ENCODE results near the gene ARHGEF17. TPM values are rescaled to one million over a fixed set of nuclear protein-coding genes. Genes with fewer than 3 reads are reported as not detected.

ARHGEF17 gene
- total and polyA plus RNA-seq, 10 donors = 5.1 to 48.5 (median 29.0) TPM

DNA sequence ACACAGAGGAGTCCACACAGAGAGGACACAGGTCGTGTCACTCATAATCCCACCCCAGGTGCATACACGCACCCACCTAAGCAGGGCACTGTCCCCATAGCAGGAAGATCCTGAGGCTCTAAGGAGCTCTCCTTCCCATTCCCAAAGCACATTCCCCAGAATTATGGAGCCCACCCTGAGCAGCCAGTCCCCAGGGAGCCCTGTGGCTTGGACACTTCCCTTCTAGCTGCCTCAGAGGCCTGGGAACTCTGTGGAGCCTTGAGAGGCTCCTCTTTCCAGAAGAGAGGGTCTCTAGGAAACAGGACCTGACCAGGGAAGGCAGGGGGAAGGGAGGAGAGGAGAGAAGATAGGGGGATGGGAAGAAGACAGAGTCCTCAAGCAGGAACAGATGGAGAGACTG is 29.8 kb downstream of the ARHGEF17 start:
- Histone ChIP-seq H3K27me3 (replicated peaks in 1 of 7) (no peaks in the 10 kb centered on the region), H3K9me3 (no peaks in the 10 kb centered on the region), H3K4me3 (no peak overlapping the region), H3K27ac (peak overlapping the region in 1 of 8 donors; percentile 10), H3K4me1 (peaks cover 3 to 62% (median 33%) of the 10 kb centered on the region in 6 donors), H3K36me3 (no peaks in the 10 kb centered on the region)
- TF ChIP-seq POLR2A (IDR thresholded peaks at IDR 0.05) (no peak), POLR2AphosphoS5 (IDR thresholded peaks at IDR 0.05) (no peak), CTCF (IDR thresholded peaks at IDR 0.05 in 8 of 11, conservative IDR thresholded peaks at IDR 0.05 in 3 of 11) (no peak)
- WGBS, 5 donors = 75 to 97% (median 87%) methylated on average over 2 of the region's 2 CpGs
- no peak for DNase-seq
- intact Hi-C loops (cut with DNase I; ENCODE audit: low total_unique reads) = no loop called here

DNA sequence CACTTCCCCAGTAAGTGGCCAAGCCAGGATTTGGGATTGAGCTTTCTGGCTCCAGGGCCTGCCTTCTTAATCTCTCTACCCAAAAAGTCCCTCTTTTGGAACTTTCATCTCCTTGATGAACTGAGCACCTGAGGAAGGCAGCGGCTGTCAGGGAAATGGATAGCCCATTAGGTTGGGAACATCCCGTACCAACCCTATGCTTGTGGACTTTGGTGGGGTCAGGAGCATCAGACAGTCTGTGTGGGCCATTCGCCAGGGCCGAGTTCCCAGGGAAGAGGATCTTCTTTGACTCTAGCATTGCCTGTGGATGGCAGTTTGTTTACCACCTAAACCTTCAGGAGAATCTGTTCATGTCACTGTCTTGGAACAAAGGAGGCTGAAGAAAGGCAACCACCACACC is 30.2 kb downstream of the ARHGEF17 start:
- H3K36me3 ChIP-seq = no peaks in the 10 kb centered on the region
- H3K4me1 ChIP-seq = peaks cover 4 to 60% (median 32%) of the 10 kb centered on the region in 6 donors
- no peak for DNase-seq
- TF ChIP-seq POLR2A (IDR thresholded peaks at IDR 0.05) (no peak), POLR2AphosphoS5 (IDR thresholded peaks at IDR 0.05) (no peak), CTCF (IDR thresholded peaks at IDR 0.05 in 8 of 11, conservative IDR thresholded peaks at IDR 0.05 in 3 of 11) (no peak)
- intact Hi-C loops (cut with DNase I; ENCODE audit: low total_unique reads) = no loop called here
- H3K9me3 ChIP-seq = no peaks in the 10 kb centered on the region
- H3K4me3 ChIP-seq = no peak overlapping the region
- peak overlapping the region in 1 of 8 donors; percentile 10 for H3K27ac ChIP-seq
- 81 to 92% (median 84%) methylated on average over 4 of the region's 4 CpGs for WGBS, 5 donors
- H3K27me3 ChIP-seq (replicated peaks in 1 of 7) = no peaks in the 10 kb centered on the region

DNA sequence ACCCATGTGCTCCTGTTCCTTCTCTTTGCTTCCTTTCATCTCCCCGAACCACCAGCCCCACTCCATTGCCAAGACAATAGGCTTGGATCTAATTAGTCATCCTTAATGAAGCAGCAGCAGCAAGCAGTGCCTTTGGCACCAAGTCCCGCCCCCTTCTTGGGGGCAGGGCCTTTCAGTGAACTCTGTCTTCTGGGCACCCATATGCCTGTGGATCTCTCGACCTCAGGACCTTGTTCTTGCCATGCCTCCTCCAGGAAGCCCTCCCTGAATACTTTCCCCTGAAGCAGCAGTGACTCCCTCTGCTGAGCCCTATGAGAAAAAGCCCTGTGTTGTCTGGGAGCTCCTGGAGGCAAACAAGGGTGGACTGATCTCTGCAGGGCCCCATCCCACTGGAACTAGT is 32.1 kb downstream of the ARHGEF17 start:
- intact Hi-C loops (cut with DNase I; ENCODE audit: low total_unique reads) = no loop called here
- TF ChIP-seq CTCF (IDR thresholded peaks at IDR 0.05 in 8 of 11, conservative IDR thresholded peaks at IDR 0.05 in 3 of 11) (no peak), POLR2A (IDR thresholded peaks at IDR 0.05) (no peak), POLR2AphosphoS5 (IDR thresholded peaks at IDR 0.05) (no peak)
- DNase-seq = no peak
- Histone ChIP-seq H3K4me3 (no peak overlapping the region), H3K9me3 (no peaks in the 10 kb centered on the region), H3K4me1 (peaks cover 6 to 60% (median 28%) of the 10 kb centered on the region in 6 donors), H3K36me3 (no peaks in the 10 kb centered on the region), H3K27ac (no peak overlapping the region), H3K27me3 (replicated peaks in 1 of 7) (no peaks in the 10 kb centered on the region)
- WGBS, 5 donors = 56 to 74% (median 69%) methylated on average over 3 of the region's 3 CpGs

DNA sequence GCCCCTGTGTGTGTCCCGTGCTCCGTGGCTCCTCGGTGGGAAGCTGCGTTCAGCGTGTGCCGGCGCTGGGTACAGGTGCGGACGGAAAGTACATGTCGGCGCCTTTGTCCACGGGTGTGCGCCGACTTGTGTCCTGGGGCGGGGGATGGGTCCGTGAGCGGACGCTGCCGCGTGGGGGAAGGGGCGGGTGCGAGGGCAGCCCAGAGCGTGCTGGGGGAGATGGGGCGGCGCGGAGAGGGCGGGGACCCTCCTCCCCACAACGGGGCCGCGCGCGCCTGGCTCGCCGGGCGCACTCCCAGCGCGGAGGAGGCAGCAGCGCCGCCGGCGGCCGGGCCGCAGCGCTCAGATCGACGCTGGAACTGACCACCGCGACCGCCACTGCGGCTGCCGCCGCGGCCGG is 34.6 kb downstream of the ARHGEF17 start:
- no peak for DNase-seq
- intact Hi-C loops (cut with DNase I; ENCODE audit: low total_unique reads) = no loop called here
- WGBS, 5 donors = 69 to 87% (median 83%) methylated on average over 24 to 54 of the region's 54 CpGs
- Histone ChIP-seq H3K4me3 (peak overlapping the region in 1 of 8 donors; percentile 7), H3K4me1 (peaks cover 0 to 57% (median 22%) of the 10 kb centered on the region in 6 donors), H3K36me3 (peaks cover 0 to 9% (median 0%) of the 10 kb centered on the region in 6 donors), H3K9me3 (no peaks in the 10 kb centered on the region), H3K27me3 (replicated peaks in 1 of 7) (no peaks in the 10 kb centered on the region), H3K27ac (no peak overlapping the region)
- TF ChIP-seq CTCF (IDR thresholded peaks at IDR 0.05 in 8 of 11, conservative IDR thresholded peaks at IDR 0.05 in 3 of 11) = no peak
- TF ChIP-seq POLR2A (IDR thresholded peaks at IDR 0.05) = no peak
- no peak for TF ChIP-seq POLR2AphosphoS5 (IDR thresholded peaks at IDR 0.05)

Measured in spleen (tissue), 11 donors.